Activated CD4-positive, alpha-beta T cell treated with anti-CD3 and anti-CD28 coated beads for 24 hours (primary cell): Measurements from ENCODE around the gene AGAP1.

Experiments
- DNase-seq, 2 donors: peaks; one replicate each; pipeline ENCODE4 v3.0.0-alpha.2; 2020; ENCODE audit warnings: low read depth in 2 of 2

Gene AGAP1

DNA sequence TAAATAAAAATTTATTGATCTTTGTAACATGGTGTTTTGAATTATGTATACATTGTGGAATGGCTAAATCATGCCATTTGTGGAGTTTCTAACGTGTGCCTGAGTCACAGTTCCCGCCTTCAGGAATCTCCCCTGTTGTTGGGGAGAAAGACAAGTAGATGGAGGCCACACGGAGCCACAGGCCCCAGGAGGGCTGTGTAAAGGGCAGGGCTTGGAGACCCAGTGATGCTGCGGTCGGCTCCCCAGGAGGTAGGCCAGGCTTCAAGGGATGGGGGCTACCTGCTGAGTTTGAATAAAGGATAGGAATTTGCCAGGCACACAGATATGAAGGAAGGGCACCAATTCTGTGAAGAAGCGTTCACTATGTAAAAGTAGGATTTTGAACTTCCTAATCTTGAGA lies 417.3 kb downstream of the AGAP1 start:
- DNase-seq: no peak

- DNase-seq: no peak
Measured at GRCh38 chr2:235911633-235912233, 417.9 kb downstream of the AGAP1 start.

DNA sequence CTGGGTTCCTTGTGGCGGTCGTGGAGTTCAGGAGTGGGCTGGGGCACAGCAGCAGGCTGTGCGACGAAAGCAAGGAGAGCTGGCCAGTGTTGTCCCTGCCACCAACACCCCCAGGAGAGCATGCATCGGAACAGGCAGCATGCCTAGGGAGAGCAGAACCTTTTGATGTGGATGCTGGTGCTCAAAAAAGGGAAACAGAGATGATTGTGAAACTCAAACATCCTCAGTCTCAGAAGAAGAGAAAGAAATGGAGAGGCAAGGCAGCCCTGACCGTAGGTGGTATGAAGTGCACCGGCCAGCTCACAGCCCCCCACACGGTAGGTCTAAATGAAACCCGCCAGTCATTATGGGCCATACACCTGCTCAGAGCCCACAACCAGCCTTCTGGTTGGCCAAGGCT lies 420.9 kb downstream of the AGAP1 start:
- no peak for DNase-seq

DNA sequence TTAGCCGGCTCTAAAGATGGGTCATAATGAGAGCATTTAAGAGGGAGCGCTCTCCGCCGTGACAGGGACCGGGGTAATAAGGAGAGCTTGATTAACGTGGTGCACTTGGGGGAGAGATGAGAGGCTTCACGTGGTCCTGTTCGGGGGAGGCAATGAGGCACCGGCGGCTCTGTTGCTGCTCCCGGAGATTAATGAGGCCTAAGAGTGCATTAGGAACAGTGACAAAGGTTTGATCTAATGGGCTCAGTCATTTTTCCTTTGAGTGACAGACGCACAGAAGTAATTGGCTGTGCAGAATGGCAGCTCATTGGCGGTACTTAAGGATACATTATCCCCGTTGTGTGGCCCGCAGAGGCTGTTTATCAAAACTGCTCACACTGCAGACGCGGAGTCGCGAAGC lies 423.7 kb downstream of the AGAP1 start:
- DNase-seq: no peak

DNA sequence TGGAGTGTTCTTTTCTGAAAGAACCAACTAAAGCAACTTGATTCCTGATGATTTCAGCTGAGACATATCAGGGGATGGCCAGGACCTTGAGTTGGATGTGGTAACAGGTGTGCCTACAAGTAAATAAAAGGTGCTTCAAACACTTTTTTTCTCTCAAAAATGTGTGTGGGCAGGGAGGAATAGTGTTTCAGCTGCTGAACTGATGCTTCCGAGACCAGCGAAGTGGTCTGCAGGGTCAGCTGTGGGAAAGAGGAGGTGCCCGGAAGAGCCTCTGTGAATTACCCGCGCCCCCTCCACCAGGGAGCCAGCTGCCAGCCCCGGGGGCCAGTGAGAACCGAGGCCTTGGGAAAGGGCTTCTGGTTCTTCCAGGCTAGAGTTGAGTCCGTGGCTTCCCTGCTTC lies 425.0 kb downstream of the AGAP1 start:
- no peak for DNase-seq

DNA sequence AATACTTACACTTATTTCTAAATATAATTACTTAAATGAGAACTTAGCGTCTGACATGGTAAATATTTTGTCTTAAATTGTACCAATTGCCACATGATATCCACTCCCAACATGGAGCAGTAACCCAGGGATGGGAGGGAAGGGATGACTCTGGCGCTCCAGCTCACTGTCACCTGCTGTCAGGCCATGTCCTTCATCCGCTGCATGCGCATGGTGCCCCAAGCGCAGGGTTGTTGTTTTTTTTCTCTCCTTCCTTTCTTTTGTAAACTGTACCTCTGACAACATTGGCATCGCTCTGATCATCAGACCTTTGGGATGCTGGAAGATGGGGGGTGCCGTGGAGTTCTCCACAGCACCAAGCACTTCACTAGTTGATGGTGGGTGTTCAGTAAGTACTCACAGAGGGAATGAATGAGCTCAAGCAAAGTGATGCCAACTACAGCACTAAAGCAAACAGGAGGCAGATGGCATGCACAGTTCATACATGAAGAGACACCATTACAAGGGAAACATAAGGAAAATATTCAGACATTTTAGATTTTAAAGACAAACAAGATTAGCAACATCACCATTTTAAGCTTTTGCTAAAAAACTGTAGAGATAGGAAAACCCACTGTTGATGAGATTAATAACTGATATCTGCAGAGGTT lies 426.5 kb downstream of the AGAP1 start:
- no peak for DNase-seq

DNA sequence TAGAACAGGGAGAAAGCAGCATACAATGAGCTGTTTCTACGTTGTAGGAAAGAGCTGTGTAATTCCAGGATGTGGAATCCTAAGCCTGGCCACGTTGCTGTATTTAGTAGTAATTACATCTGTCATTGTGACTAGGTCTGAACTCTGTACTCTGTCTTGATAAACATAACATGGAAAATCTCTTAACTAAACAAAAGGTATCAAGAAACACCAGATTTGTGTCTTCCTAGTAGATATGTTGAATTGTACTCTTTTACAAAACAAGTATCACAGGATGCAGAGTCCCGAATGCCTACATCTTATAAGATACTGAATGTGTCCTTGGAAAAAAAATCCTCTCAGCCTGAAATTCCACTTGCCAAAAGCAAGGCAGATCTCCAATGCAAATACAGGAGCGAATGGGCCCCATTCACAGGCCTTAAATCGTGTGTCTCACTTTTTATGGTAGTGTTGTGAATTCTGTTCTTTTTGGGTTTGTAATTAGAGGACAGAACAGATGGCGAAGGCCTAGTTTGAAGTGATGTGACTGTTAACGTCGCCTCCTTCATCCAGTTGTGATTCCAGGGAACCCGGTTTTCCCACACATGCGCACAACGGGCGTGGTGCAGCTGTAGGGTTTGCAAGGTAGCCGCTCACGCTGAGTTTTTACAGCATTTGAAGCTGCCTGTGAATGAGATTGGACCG lies 427.8 kb downstream of the AGAP1 start:
- no peak for DNase-seq

DNA sequence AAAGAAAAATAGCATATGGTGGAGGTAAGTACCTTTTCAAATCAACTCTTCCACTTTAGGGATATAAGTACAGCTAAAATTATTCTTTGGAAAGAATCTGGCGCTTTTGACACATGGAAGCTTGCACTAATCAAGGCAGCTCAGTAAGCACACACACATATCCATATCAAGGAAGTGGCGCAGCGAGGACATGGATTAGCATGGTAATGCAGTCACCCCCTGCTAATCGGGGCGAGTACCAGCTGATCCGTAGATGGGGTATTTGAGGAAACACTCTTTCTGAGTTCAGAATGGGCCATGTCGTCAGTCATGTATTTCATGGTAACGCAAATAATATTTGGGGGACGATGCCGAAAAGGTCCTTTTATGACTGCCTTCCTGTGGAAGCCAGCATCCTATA lies 429.0 kb downstream of the AGAP1 start:
- no peak for DNase-seq

DNA sequence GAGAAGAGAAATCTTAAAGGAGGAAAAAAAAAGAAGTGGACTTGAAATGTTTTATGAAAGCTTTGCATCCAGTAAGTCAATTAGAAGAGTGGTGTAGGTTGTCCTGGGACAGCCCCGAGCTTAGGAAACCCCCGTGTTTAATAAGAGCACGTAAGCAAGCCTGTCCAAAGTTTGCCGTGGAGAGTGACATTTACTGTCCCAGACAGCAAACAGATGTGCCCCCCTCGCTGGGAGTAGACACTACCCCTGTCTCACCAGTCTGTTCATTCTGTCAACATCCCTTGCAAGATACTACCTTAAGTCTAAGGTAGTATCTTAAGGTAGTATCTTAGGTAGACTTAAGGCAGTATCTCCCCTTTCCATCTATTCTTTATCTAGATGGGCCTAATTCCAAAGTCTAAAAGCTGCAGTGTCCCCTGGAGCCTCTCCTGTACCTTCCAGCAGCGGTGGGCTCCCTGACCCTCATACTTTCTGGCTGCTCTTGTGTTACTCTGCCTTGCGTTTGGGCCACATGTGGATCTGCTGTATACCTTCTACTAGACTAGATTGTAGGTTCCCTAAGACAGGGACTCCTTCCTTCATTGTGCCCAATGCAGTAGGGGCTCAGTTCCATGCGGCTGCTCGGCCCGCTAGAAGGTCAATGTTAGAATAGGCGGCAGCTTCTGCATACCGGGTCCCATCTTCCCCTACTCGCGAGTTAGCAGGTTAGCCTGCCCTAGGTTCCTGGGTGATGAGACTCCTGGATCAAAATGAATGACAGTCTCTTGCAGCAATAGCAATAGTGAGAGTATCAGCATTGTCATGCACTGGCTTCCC lies 430.2 kb downstream of the AGAP1 start:
- no peak for DNase-seq

DNA sequence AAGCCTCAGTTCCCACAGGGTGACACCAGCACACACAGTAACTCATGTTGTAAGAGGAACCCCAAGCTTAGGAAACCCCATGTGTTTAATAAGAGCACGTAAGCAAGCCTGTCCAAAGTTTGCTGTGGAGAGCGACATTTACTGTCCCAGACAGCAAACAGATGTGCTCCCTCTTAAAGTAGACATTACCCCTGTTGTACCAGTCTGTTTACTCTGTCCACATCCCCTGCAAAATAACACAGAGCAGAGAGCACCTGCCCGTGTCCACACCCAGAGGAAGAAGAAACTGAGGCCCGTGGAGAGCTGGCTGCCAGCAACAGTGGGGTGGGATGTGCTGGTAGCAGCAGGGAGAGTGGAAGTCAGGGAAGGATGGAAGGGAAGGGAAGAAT lies 430.8 kb downstream of the AGAP1 start:
- DNase-seq: no peak

DNA sequence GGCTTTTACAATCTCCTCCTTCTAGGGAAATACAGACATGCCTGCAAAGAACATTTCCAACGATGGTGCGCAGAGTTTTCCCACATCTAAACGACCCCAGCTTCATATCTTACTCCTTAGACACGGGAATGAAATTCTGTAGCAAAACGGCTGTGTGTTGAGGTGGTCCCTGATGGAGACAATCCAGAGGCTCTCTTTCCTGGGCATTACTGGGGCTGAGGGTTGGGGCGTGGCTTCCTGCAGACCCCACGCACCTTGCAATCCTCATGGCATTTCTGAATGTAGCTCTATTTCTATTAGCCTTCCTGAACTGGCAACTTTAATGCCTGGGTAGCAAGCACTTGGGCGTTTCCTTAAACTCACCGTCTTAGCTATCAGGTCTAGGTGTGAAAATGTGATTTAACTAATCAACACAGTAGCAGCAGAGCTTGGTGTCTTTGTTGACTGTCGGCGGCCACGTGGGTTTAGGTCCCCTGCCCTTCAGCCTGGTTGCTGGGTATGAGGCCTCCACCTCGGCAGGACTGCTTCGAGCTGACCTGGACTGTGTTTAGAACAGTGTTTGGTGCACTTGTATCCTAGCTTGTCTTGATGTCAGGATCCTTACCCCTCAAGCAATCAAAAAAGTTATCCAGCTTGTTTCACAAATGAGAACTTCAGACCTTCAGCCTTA lies 431.5 kb downstream of the AGAP1 start:
- no peak for DNase-seq

DNA sequence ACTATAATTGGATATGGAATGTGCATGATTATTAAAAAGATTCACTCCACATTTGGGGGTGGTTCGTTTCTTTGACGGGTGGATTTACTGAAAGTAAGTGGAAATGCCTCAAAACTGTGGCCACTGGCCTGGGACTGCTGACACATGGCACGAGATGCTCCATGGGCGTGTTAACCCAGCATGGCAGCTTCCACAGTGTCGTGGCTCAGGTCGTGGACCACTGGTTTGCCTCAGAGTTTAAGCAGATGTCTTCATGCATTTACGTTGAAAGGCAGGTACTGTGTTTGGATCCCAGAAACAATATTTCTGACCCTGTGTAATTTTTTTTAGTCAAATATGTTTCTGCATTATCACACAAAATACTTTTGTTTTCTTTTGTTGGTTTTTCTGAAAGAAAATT lies 432.4 kb downstream of the AGAP1 start:
- no peak for DNase-seq

GRCh38 chr2:235928751-235929370 lies 435.0 kb downstream of the AGAP1 start:
- DNase-seq: no peak

DNA sequence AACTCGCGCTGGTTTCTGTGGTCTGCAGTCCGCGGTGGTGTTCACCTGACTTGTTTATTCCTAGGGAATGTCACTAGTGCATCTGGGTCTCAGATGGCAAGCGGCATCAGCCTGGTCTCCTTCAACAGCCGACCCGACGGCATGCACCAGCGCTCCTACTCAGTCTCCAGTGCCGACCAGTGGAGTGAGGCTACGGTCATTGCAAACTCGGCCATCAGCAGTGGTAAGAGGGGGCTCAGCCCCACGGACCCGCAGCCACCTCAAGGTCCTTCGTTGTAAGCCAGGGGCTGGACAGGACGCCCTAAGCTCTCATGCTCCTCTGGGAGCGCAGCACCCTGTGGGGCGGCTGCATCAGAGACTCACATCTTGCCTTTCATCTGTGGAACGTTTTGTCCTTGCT lies 436.9 kb downstream of the AGAP1 start:
- DNase-seq: no peak

- no peak for DNase-seq
Measured at GRCh38 chr2:235931676-235932075, 437.8 kb downstream of the AGAP1 start.

- DNase-seq: no peak
Measured at GRCh38 chr2:235934059-235934773, 440.4 kb downstream of the AGAP1 start.

GRCh38 chr2:235934774-235935484 lies 441.1 kb downstream of the AGAP1 start:
- DNase-seq: no peak

- DNase-seq: no peak
Measured at GRCh38 chr2:235935773-235936172, 441.9 kb downstream of the AGAP1 start.

DNA sequence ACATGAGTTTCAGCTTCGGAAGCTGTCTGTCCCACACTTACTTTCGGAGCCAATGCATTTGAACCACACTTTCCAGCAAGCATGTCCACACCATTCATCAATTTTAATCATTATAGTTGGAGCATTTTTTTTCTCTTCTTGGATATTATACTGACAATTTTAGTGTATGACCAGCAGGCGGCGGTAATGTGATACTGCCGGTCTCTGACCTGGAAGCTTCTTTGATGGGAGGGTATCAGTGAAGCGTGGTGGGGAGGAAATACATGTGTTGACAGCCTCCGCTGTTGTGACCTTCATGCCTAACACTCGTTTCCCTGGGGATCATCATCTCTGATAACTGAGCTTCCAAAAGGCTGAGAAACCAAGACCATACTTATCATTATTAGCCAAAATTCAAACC lies 442.6 kb downstream of the AGAP1 start:
- DNase-seq: no peak

DNA sequence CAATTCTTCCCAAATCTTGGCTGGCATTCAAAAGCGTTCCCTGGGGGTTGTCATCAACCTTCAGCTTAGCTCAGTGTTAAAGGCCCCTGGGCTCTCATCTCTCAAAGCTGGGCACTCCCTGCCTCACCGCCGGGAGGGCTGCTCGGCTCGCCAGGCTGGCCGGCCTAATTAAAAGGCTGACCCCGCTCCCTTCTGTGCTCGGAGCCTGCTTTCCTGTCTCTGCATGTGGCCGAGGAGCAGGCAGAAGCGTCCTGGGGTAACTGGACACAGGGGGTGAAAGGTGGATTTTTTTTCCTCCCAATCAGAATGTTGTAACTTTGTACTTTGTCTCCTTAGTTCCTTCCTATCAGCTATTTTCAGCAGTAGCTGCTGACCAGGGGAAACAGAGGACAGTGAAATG lies 443.2 kb downstream of the AGAP1 start:
- no peak for DNase-seq
